K562 (cell line): Measurements from ENCODE around the gene PRSS8. TPM values are rescaled to one million over a fixed set of nuclear protein-coding genes. Genes with fewer than 3 reads are reported as not detected.
A peak's percentile ranks its signal among the peaks of the same experiment; 100 is the strongest.

Source experiments
- ATAC-seq: fragments of 200-7000 bp; cut with Tn5 transposase; 3 replicates; pipeline ENCODE4 v1.9.1; 2020; ENCODE audit warnings: moderate library complexity
- Bru-seq: library from RNA; stranded (reverse); fragments of 400-500 nt; gene quantifications from one replicate; lab custom pipeline; 2021; lab: Mats Ljungman, UMichigan
- BruChase-seq, 2 experiments: library from RNA; stranded (reverse); fragments of 400-500 nt; gene quantifications; one replicate each; lab custom pipeline; 2021; lab: Mats Ljungman, UMichigan
- BruUV-seq: library from RNA; stranded (reverse); fragments of 400-500 nt; replicated peaks from 2 replicates; lab custom pipeline; 2021; lab: Mats Ljungman, UMichigan
- CTCF ChIA-PET: fragments of 300-600 bp; formaldehyde crosslinking; extraction: SDS; loops from one replicate; lab custom pipeline; 2021; ENCODE audit warnings: low intra/inter-chr PET ratio; lab: Yijun Ruan, JAX
- POLR2A ChIA-PET: fragments of 300-600, 350-650 bp; sonication (Branson Sonifier 250); formaldehyde crosslinking; extraction: SDS; loops from one replicate; lab custom pipeline; 2021; ENCODE audit warnings: antibody characterized with exemption, inconsistent platforms; lab: Yijun Ruan, JAX
- DNase-seq, 4 experiments: peaks; one replicate each; pipeline versions ENCODE4 v3.0.0 to v3.0.0-alpha.2; 2011 to 2018; ENCODE audit warnings: low spot score in 3 of 4, mixed read lengths in 3 of 4; ENCODE audit errors: extremely low read depth in 1 of 4
- FAIRE-seq: peaks from 2 replicates; lab custom pipeline; 2011; peaks lifted over from hg19 to GRCh38; lab: Jason Lieb, UNC
- H2AFZ ChIP-seq: 2 replicates; pipeline ENCODE4 v1.6.0; 2011; ENCODE audit warnings: low read depth, low read length, control low read depth, inconsistent platforms
- H3K27ac ChIP-seq: fragments of 200-600 bp; 3 replicates; pipeline ENCODE4 v1.8.0; 2011; ENCODE audit warnings: low read depth, mild to moderate bottlenecking, control low read depth, inconsistent platforms, low read length, moderate library complexity, mixed read lengths; ENCODE audit errors: extremely low read depth
- H3K27me3 ChIP-seq, 2 experiments: fragments of 300-600 bp in 1 of 2; 2 replicates in 1 of 2; 3 replicates in 1 of 2; pipeline versions ENCODE4 v1.6.0 to v1.8.0; 2011; ENCODE audit warnings: inconsistent platforms in 2 of 2, low read length in 2 of 2, mild to moderate bottlenecking in 1 of 2, mixed read lengths in 1 of 2, moderate library complexity in 1 of 2; ENCODE audit not compliant: control insufficient read depth in 2 of 2, insufficient read depth in 2 of 2
- H3K36me3 ChIP-seq: fragments of 300-600 bp; 3 replicates; pipeline ENCODE4 v1.8.0; 2011; ENCODE audit warnings: mild to moderate bottlenecking, low read length, inconsistent platforms; ENCODE audit not compliant: control insufficient read depth, insufficient read depth
- H3K4me1 ChIP-seq, 2 experiments: fragments of 200-600 bp in 1 of 2; replicated peaks in 1 of 2; 2 replicates in 1 of 2; 3 replicates in 1 of 2; pipeline versions ENCODE4 v1.5.1 to v1.8.0; 2011; ENCODE audit warnings: inconsistent platforms in 2 of 2, low read length in 2 of 2, mild to moderate bottlenecking in 1 of 2, mixed read lengths in 1 of 2, moderate library complexity in 1 of 2; ENCODE audit not compliant: control insufficient read depth in 2 of 2, insufficient read depth in 2 of 2
- H3K4me2 ChIP-seq: 2 replicates; pipeline ENCODE4 v1.6.1; 2011; ENCODE audit warnings: low read length, control low read depth, inconsistent platforms, mixed read lengths; ENCODE audit not compliant: insufficient read depth
- H3K4me3 ChIP-seq: fragments of 200-600 bp; sonication (generic), shearing (Covaris generic); 2 replicates; pipeline ENCODE4 v1.5.1; 2016; ENCODE audit warnings: control low read depth, inconsistent platforms
- H3K79me2 ChIP-seq: fragments of 200-600 bp; 3 replicates; pipeline ENCODE4 v1.8.0; 2011; ENCODE audit warnings: low read length, inconsistent platforms; ENCODE audit not compliant: control insufficient read depth, insufficient read depth
- H3K9ac ChIP-seq, 2 experiments: 2 replicates each; pipeline versions ENCODE4 v1.6.0 to v1.6.1; 2011; ENCODE audit warnings: low read depth in 2 of 2, low read length in 2 of 2, control low read depth in 1 of 2, inconsistent platforms in 1 of 2, mild to moderate bottlenecking in 1 of 2, mixed read lengths in 1 of 2; ENCODE audit not compliant: insufficient read depth in 1 of 2
- H3K9me1 ChIP-seq: one replicate; pipeline ENCODE4 v1.6.0; 2011; ENCODE audit warnings: inconsistent platforms, mild to moderate bottlenecking, low read length, moderate library complexity; ENCODE audit not compliant: control insufficient read depth, insufficient read depth
- H3K9me3 ChIP-seq: replicated peaks from 2 replicates; pipeline ENCODE4 v1.5.1; 2011; ENCODE audit warnings: low read depth, low read length, inconsistent platforms; ENCODE audit not compliant: control insufficient read depth, insufficient read depth
- H4K20me1 ChIP-seq: replicated peaks from 2 replicates; pipeline ENCODE4 v1.6.1; 2011; ENCODE audit warnings: low read length, inconsistent platforms, mixed read lengths; ENCODE audit not compliant: control insufficient read depth, insufficient read depth
- CSDE1 ChIP-seq, 2 experiments: fragments of 450-650 bp; IDR thresholded peaks; 2 replicates each; pipeline ENCODE4 v1.6.1; 2016; ENCODE audit warnings: mild to moderate bottlenecking in 1 of 2
- ELK3 ChIP-seq: fragments of 450-650 bp; formaldehyde crosslinking; IDR thresholded peaks from 2 replicates; pipeline ENCODE4 v1.4.0; 2020; ENCODE audit warnings: mild to moderate bottlenecking
- ESRRB ChIP-seq: fragments of 250-450 bp; sonication (Bioruptor Pico); IDR thresholded peaks from 2 replicates; pipeline ENCODE4 v1.5.0; 2020; ENCODE audit warnings: mild to moderate bottlenecking, moderate library complexity, borderline replicate concordance
- JUND ChIP-seq, 2 experiments: IDR thresholded peaks; 2 replicates in 1 of 2; 3 replicates in 1 of 2; pipeline ENCODE4 v1.6.1; 2011; ENCODE audit warnings: borderline replicate concordance in 2 of 2, low read depth in 2 of 2, low read length in 2 of 2, improper control_type of control experiment in 1 of 2, missing biosample characterization in 1 of 2, missing genetic modification characterization in 1 of 2, missing genetic modification reagents in 1 of 2
- MEF2A ChIP-seq: IDR thresholded peaks from 2 replicates; pipeline ENCODE4 v1.6.1; 2011; ENCODE audit warnings: low read depth, mild to moderate bottlenecking, low read length, moderate library complexity; ENCODE audit not compliant: control insufficient read depth
- PBX2 ChIP-seq, 2 experiments: IDR thresholded peaks in 1 of 2; conservative IDR thresholded peaks in 1 of 2; 2 replicates each; pipeline ENCODE4 v1.6.1; 2016; ENCODE audit warnings: low read depth in 2 of 2, mild to moderate bottlenecking in 1 of 2, missing compliant biosample characterization in 1 of 2, missing genetic modification characterization in 1 of 2, moderate library complexity in 1 of 2
- RHOXF2B ChIP-seq: fragments of 250-450 bp; sonication (Bioruptor Pico); conservative IDR thresholded peaks from 2 replicates; pipeline ENCODE4 v1.5.1; 2021
- TAF1 ChIP-seq: IDR thresholded peaks from 2 replicates; pipeline ENCODE4 v1.6.1; 2011; ENCODE audit warnings: mild to moderate bottlenecking, low read length, moderate library complexity; ENCODE audit not compliant: insufficient read depth, control insufficient read depth, severe bottlenecking; ENCODE audit errors: extremely low read depth
- U2AF2 ChIP-seq: fragments of 200-400 bp; formaldehyde crosslinking; optimal IDR thresholded peaks from 2 replicates; pipeline ENCODE3; 2017; ENCODE audit warnings: low read depth, mild to moderate bottlenecking, low read length
- ZNF174 ChIP-seq: fragments of 250-450 bp; sonication (Bioruptor Pico); IDR thresholded peaks from 2 replicates; pipeline ENCODE4 v1.4.0; 2020; ENCODE audit warnings: mild to moderate bottlenecking
- WGBS: fragments of 100-300 bp; shearing (Covaris generic); methylation state at CpG from one replicate; pipeline ENCODE4 v1.1.6; 2016; ENCODE audit warnings: low coverage, mixed read lengths; ENCODE audit not compliant: insufficient coverage; ENCODE audit errors: missing lambda C conversion rate; 5-methylcytosine and 5-hydroxymethylcytosine counted together
- in situ Hi-C: fragments of 300-500 bp; cut with MboI; formaldehyde crosslinking; loops from 4 replicates; pipeline ENCODE4 v1.15.0; 2018; ENCODE audit warnings: inconsistent platforms, mixed read lengths
- intact Hi-C: fragments of 100-400 bp; cut with micrococcal nuclease; formaldehyde crosslinking; loops from 2 replicates; pipeline ENCODE4 v1.14.2; 2022
- long read RNA-seq, 3 experiments: library from polyadenylated mRNA in 2 of 3; library from RNA in 1 of 3; unstranded in 2 of 3; stranded (forward) in 1 of 3; transcript quantifications; one replicate each; pipeline ENCODE4 v2.0.0, GENCODE V29; 2019 to 2022
- polyA minus RNA-seq, 3 experiments: library from RNA; depleted of rRNA, polyadenylated mRNA; stranded (reverse); fragments of >200 nt; gene quantifications; 2 replicates each; pipeline ENCODE4 v1.2.3, GENCODE V29; 2011
- polyA plus RNA-seq, 8 experiments: library from polyadenylated mRNA; depleted of rRNA in 4 of 8; stranded (reverse) in 5 of 8; unstranded in 3 of 8; fragments of >200 nt; fragmentation: Nextera tagmentation in 2 of 8; fragmentation: Illumina TruSeq in 1 of 8; extraction: Ambion mirVana in 2 of 8; extraction: Trizol in 1 of 8; gene quantifications; 2 replicates each; pipeline versions ENCODE4 v1.2.1 to v1.2.3, GENCODE V29; 2011 to 2014; ENCODE audit warnings: inconsistent platforms in 1 of 8, missing spikeins in 1 of 8
- total RNA-seq, 7 experiments: library from RNA; depleted of rRNA in 6 of 7; stranded (reverse); fragments of >200 nt in 6 of 7; fragmentation: Illumina TruSeq in 2 of 7; extraction: Trizol in 2 of 7; gene quantifications; 2 replicates each; pipeline versions ENCODE4 v1.2.1 to v1.2.3, GENCODE V29; 2011 to 2021; ENCODE audit warnings: low replicate concordance in 1 of 7

PRSS8 gene
- total RNA-seq (2011; cell fraction: chromatin; rRNA removed; ENCODE audit: low replicate concordance) = 0.95 and 3.2 TPM in 2 replicates
- 3.7 and 4.5 TPM in 2 replicates for total RNA-seq (2011; cell fraction: nucleolus; rRNA removed)
- 3.0 and 4.4 TPM in 2 replicates for total RNA-seq (2011; cell fraction: nucleoplasm; rRNA removed)
- total RNA-seq (2014; rRNA removed) = 1.7 and 2.4 TPM in 2 replicates
- total RNA-seq (2014; rRNA removed; fragmentation: Illumina TruSeq; extraction: Trizol) = 0.32 and 0.69 TPM in 2 replicates
- total RNA-seq (2015; rRNA removed; fragmentation: Illumina TruSeq; extraction: Trizol) = 0.72 and 0.83 TPM in 2 replicates
- 3.0 and 3.9 TPM in 2 replicates for total RNA-seq (2021)
- polyA plus RNA-seq (2011; rRNA removed) = 0.77 and 7.6 TPM in 2 replicates
- polyA plus RNA-seq (2011; cell fraction: cytosol; rRNA removed) = 5.3 and 9.1 TPM in 2 replicates
- polyA plus RNA-seq (2011; cell fraction: nucleus; rRNA removed) = 2.3 and 8.3 TPM in 2 replicates
- 2.0 and 21.4 TPM in 2 replicates for polyA plus RNA-seq (2012)
- 2.7 and 4.5 TPM in 2 replicates for polyA plus RNA-seq (2014; fragmentation: Illumina TruSeq; extraction: Trizol)
- under 1 TPM in 1 of 2 experiments, not detected in 1; 0.25 TPM for polyA plus RNA-seq (2014; fragmentation: Nextera tagmentation; extraction: Ambion mirVana)
- 3.1 and 6.3 TPM in 2 replicates for polyA plus RNA-seq (2014; rRNA removed)
- 0.60 and 1.4 TPM in 2 replicates for polyA minus RNA-seq (2011; rRNA and poly(A)+ RNA removed)
- 2.3 and 4.6 TPM in 2 replicates for polyA minus RNA-seq (2011; cell fraction: cytosol; rRNA and poly(A)+ RNA removed)
- polyA minus RNA-seq (2011; cell fraction: nucleus; rRNA and poly(A)+ RNA removed) = 0.40 and 3.3 TPM in 2 replicates
- Bru-seq, nascent RNA = percentile 45 among the genes with signal in this experiment
- BruChase-seq, experiment 1, labeled RNA remaining after a 2-hour chase = percentile 55 among the genes with signal in this experiment
- percentile 60 among the genes with signal in this experiment for BruChase-seq, experiment 2, labeled RNA remaining after a 6-hour chase
- long read RNA-seq, experiment 1, partial matches to known transcripts = 4 of 9 reads
- long read RNA-seq, experiment 1, other reads (novel, unspliced or antisense) = 5 of 9 reads
- long read RNA-seq, experiment 2, partial matches to known transcripts = 0 of 4 reads
- long read RNA-seq, experiment 2, other reads (novel, unspliced or antisense) = 4 of 4 reads
- long read RNA-seq, experiment 3, partial matches to known transcripts = 0 of 4 reads
- long read RNA-seq, experiment 3, other reads (novel, unspliced or antisense) = 4 of 4 reads

- peak within 1 kb of the TSS; percentile 81 for H3K4me2 ChIP-seq
- no TSS peak for BruUV-seq
- WGBS = 31% methylated on average over 21 of the region's 22 CpGs
- peak within 1 kb of the TSS; percentile 26; the same call in 1 of the 2 replicates for H3K4me3 ChIP-seq
- peak within 1 kb of the TSS; percentile 36 to 87 for H3K9ac ChIP-seq
- H4K20me1 ChIP-seq = no peaks in the 10 kb centered on the region
- ATAC-seq = peak; percentile 78
- peak within 1 kb of the TSS; percentile 65 for H2AFZ ChIP-seq
- no peaks in the 10 kb centered on the region for H3K79me2 ChIP-seq
- no peaks in the 10 kb centered on the region for H3K9me1 ChIP-seq
- CTCF ChIA-PET = no interaction called here
- peaks cover 31 to 80% of the 10 kb centered on the region in 2 experiments for H3K4me1 ChIP-seq
- intact Hi-C loops = no loop called here
- H3K27me3 ChIP-seq = no peaks in the 10 kb centered on the region
- H3K27ac ChIP-seq = peak within 1 kb of the TSS; percentile 22; the same call in 1 of the 3 replicates
- peak; percentile 61 to 82 (median 72) for DNase-seq
- peak; percentile 76 for FAIRE-seq
- POLR2A ChIA-PET = interaction anchor here (1.4 to 4.2 kb wide), 3 partner anchors 17 to 44 kb away, joined by 5 to 23 read pairs (median 11); partner anchors contain the start of genes FUS and KAT8
- no peaks in the 10 kb centered on the region for H3K9me3 ChIP-seq
- peaks cover 20% of the 10 kb centered on the region; the same call in 1 of the 3 replicates for H3K36me3 ChIP-seq
- in situ Hi-C loops = no loop called here
- TF ChIP-seq RHOXF2B (CRISPR knock-in tag) (no peak), TAF1 (no peak), ESRRB (no peak), U2AF2 (no peak), CSDE1 (IDR thresholded peaks at IDR 0.05) (no peak), MEF2A (no peak), JUND (IDR thresholded peaks at IDR 0.05; ENCODE audit: borderline replicate concordance, low read depth, low read length) (no peak), JUND (tag; IDR thresholded peaks at IDR 0.05; ENCODE audit: borderline replicate concordance, low read depth, low read length) (no peak), ELK3 (CRISPR knock-in tag) (no peak), PBX2 (CRISPR knock-in tag; IDR thresholded peaks at IDR 0.05; ENCODE audit: low read depth) (no peak), PBX2 (tag; conservative IDR thresholded peaks at IDR 0.05; ENCODE audit: low read depth) (no peak), ZNF174 (CRISPR knock-in tag) (no peak)
Observed at GRCh38 chr16:31135535-31136286, at the start of gene PRSS8. PRSS8 (minus strand) TSS chr16:31135727; CDS start chr16:31135498, 229 bp downstream.
